Cardiac fibroblast (primary cell): ENCODE results near the gene FSTL4.

Experiments
- DNase-seq, 2 donors: peaks; one replicate each; pipeline versions ENCODE4 v3.0.0 to v3.0.0-alpha.2; 2010; ENCODE audit warnings: low read depth in 2 of 2
- H3K4me3 ChIP-seq, 2 donors: replicated peaks in 1 of 2; 1 replicate in 1 of 2; 2 replicates in 1 of 2; pipeline ENCODE4 v1.5.1; 2011; ENCODE audit warnings: low read depth in 2 of 2, low read length in 2 of 2, mild to moderate bottlenecking in 2 of 2, moderate library complexity in 1 of 2
- TF ChIP-seq, protein P1 (sequence below): IDR thresholded peaks from one replicate; pipeline ENCODE4 v1.5.1; 2011; ENCODE audit warnings: low read depth, mild to moderate bottlenecking, low read length, inconsistent platforms

Gene FSTL4

GRCh38 chr5:133294380-133294779 lies 318.0 kb downstream of the FSTL4 start:
- no peak for DNase-seq
- TF ChIP-seq, protein P1, sequence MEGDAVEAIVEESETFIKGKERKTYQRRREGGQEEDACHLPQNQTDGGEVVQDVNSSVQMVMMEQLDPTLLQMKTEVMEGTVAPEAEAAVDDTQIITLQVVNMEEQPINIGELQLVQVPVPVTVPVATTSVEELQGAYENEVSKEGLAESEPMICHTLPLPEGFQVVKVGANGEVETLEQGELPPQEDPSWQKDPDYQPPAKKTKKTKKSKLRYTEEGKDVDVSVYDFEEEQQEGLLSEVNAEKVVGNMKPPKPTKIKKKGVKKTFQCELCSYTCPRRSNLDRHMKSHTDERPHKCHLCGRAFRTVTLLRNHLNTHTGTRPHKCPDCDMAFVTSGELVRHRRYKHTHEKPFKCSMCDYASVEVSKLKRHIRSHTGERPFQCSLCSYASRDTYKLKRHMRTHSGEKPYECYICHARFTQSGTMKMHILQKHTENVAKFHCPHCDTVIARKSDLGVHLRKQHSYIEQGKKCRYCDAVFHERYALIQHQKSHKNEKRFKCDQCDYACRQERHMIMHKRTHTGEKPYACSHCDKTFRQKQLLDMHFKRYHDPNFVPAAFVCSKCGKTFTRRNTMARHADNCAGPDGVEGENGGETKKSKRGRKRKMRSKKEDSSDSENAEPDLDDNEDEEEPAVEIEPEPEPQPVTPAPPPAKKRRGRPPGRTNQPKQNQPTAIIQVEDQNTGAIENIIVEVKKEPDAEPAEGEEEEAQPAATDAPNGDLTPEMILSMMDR, result no peak
- H3K4me3 ChIP-seq, result no peak overlapping the region

- no peak for DNase-seq
- H3K4me3 ChIP-seq, result no peak overlapping the region
- TF ChIP-seq, protein P1, result no peak
Observed at GRCh38 chr5:133293960-133294359, 318.4 kb downstream of the FSTL4 start.

GRCh38 chr5:133292300-133292699 lies 320.0 kb downstream of the FSTL4 start:
- H3K4me3 ChIP-seq, result no peak overlapping the region
- TF ChIP-seq, protein P1, result no peak
- DNase-seq, result no peak

DNA sequence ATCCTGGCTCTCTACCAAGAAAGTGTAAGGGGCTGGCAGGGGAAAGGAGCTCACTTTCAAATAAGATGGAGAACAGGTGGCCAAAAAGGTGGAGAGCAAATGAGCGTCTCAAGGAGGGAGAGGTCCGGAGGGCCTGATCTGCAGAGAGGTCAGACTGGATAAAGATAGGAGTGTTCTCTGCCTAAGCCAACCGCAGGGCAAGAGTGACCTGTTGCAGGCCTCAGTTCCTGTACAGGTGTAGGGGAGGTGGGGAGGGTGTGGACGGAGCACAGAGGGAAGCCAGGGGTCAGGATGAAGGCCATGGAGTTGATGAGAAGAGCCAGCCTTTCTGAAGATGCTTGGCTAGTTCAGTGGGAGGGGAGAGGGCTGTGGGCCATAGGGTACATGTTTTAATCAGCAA lies 320.8 kb downstream of the FSTL4 start:
- DNase-seq, result no peak
- no peak overlapping the region for H3K4me3 ChIP-seq
- TF ChIP-seq, protein P1, result no peak

- H3K4me3 ChIP-seq, result no peak overlapping the region
- no peak for DNase-seq
- TF ChIP-seq, protein P1, result no peak
Observed at GRCh38 chr5:133290669-133291240, 321.6 kb downstream of the FSTL4 start.

DNA sequence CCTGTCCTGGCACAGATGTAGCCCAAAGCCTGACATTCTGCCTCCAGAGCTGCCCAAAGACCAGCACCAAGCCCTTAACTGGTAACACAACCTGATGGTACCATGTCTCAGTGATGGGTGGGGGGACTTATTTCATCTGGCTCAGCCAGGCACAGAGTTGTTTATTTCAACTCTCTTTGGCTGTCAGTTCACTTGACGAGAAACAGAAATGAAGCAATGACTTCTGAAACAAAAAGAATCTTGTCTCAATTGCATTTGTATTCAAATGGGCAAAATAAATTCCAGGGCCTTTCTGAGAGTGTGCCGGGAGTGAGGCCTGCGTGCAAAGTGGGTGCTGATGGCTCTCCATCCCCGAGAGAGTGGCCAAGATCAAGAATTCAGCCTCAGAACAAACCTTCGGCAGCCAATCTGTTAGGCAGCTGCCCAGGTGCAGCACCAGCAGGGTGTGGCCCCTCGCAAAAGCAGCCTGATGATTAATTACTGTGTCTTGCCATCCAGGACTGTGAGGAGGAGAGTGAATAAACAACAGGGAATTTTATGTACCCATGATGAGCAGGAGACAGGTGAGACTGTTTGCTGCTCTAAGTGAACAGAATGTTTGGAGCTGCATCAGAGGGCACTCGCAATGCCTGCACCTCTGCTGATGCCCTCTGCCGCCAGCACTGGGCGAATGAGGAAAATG lies 322.5 kb downstream of the FSTL4 start:
- TF ChIP-seq, protein P1, result no peak
- no peak overlapping the region for H3K4me3 ChIP-seq
- DNase-seq, result no peak
